Raji (cell line): ENCODE results near the gene ACVR1.

Experiments used
- POLR2A ChIP-seq: IDR thresholded peaks from 2 replicates; pipeline ENCODE4 v1.6.1; 2011; ENCODE audit warnings: low read depth, low read length, control low read depth; ENCODE audit not compliant: insufficient read depth

ACVR1 gene

GRCh38 chr2:157747695-157748370 lies 128.3 kb downstream of the ACVR1 start:
- TF ChIP-seq POLR2A = no peak

- TF ChIP-seq POLR2A = no peak
Measured at GRCh38 chr2:157747280-157747679, 128.8 kb downstream of the ACVR1 start.

GRCh38 chr2:157746234-157746950 lies 129.7 kb downstream of the ACVR1 start:
- no peak for TF ChIP-seq POLR2A

- no peak for TF ChIP-seq POLR2A
Measured at GRCh38 chr2:157744571-157745076, 131.5 kb downstream of the ACVR1 start.

GRCh38 chr2:157743051-157743450 lies 133.1 kb downstream of the ACVR1 start:
- TF ChIP-seq POLR2A = no peak

GRCh38 chr2:157741819-157742484 lies 134.2 kb downstream of the ACVR1 start:
- no peak for TF ChIP-seq POLR2A

GRCh38 chr2:157737656-157738055 lies 138.5 kb downstream of the ACVR1 start:
- no peak for TF ChIP-seq POLR2A

GRCh38 chr2:157735532-157735931 lies 140.6 kb downstream of the ACVR1 start:
- no peak for TF ChIP-seq POLR2A

GRCh38 chr2:157733263-157733662 lies 142.9 kb downstream of the ACVR1 start:
- no peak for TF ChIP-seq POLR2A

GRCh38 chr2:157732596-157732995 lies 143.5 kb downstream of the ACVR1 start:
- TF ChIP-seq POLR2A = no peak

GRCh38 chr2:157727693-157728092 lies 148.4 kb downstream of the ACVR1 start:
- TF ChIP-seq POLR2A = no peak

GRCh38 chr2:157726946-157727345 lies 149.2 kb downstream of the ACVR1 start:
- no peak for TF ChIP-seq POLR2A

GRCh38 chr2:157725846-157726245 lies 150.3 kb downstream of the ACVR1 start:
- TF ChIP-seq POLR2A = no peak

- TF ChIP-seq POLR2A = no peak
Measured at GRCh38 chr2:157722580-157723234, 153.4 kb downstream of the ACVR1 start.

GRCh38 chr2:157720504-157720903 lies 155.6 kb downstream of the ACVR1 start:
- TF ChIP-seq POLR2A = no peak
